ENCODE results near the gene PRKCB.
"Not testable (repeated sequence)": the region's sequence is repeated elsewhere in the genome, so short reads cannot be mapped to it uniquely, and the experiment has no call there.

PRKCB gene

DNA sequence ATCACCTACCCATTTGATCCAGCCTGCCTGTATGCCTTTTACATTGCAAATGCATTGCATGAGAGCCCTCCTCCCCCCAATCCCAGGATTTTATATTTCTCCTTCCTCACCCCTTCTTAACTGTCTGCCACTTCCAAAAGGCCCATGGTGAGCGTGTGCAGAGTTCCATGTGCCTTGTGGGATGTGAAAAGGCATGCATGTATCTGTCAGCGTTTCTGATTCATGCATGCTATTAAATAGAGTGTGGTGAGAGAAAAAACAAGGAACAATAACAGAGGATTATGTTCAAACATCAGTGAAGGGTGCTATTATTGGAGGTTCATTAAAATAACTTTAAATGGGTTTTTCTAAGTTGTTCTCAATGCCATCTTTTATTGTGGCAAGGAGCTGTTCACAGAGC is 359.4 kb downstream of the PRKCB start:
- DNase-seq, result no peak

GRCh38 chr16:24198807-24199533 is 363.2 kb downstream of the PRKCB start:
- no peak for DNase-seq

GRCh38 chr16:24203675-24204074 is 367.9 kb downstream of the PRKCB start:
- no peak for DNase-seq

- no peak for DNase-seq
Observed at GRCh38 chr16:24204150-24204665, 368.4 kb downstream of the PRKCB start.

DNA sequence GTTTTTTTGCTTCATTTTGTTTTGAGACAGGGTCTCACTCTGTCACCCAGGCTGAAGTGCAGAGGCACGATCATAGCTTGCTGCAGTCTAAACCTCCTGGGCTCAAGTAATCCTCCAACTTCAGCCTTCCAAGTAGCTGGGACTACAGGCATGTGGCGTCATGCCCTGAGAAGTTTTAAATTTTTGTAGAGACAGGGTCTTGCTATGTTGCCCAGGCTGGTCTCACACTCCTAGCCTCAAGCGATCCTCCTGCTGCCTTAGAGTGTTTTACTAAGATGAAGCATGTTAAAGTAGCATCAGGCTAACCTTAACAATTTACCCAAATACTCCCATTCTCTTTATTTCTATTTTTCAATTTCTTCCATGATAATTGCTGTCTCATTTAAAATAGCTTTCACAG is 371.1 kb downstream of the PRKCB start:
- no peak for DNase-seq

GRCh38 chr16:24208710-24209109 is 372.9 kb downstream of the PRKCB start:
- no peak for DNase-seq

- no peak for DNase-seq
Observed at GRCh38 chr16:24214992-24215391, 379.2 kb downstream of the PRKCB start.

- DNase-seq, result no peak
Observed at GRCh38 chr16:24216961-24217360, 381.2 kb downstream of the PRKCB start.

DNA sequence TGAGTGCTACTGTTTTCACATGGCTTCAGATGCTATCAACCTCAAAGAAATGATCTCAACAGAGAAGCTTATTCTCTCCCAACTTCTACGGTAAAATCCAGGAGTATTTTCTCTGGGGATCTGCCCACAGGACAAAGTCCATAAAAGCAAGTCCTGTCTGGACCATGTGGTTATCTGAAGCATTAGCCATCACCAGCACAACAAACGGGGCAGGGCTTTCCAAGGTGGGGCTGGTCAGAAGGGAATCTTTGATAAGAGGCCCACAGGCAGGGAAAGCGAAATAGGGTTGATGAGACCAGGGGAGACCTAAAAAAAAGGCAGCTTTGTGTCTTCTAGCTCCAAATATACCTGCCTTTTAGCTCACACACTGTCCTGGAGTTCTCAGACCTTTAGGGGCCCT is 381.7 kb downstream of the PRKCB start:
- no peak for DNase-seq

GRCh38 chr16:24218299-24218698 is 382.5 kb downstream of the PRKCB start:
- DNase-seq, result no peak

DNA sequence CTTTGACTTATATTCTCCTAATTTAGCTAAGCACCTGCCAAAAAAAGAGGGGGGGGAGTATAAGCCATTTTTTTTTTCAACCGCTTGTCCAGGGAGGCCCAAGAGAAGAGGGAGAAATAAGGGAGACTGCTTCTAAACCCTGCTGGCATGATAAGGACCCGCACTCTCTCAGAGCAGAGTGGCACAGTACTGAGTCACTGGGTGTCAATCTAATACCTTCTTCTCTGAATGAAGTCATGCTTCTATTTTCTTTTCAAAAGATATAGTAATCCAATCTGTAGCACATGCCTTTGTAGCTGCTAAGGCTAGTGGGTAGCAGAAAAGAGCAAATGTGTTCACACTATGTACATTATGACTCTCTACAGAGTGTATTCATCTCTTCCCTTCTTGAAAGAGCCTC is 385.4 kb downstream of the PRKCB start:
- no peak for DNase-seq

DNA sequence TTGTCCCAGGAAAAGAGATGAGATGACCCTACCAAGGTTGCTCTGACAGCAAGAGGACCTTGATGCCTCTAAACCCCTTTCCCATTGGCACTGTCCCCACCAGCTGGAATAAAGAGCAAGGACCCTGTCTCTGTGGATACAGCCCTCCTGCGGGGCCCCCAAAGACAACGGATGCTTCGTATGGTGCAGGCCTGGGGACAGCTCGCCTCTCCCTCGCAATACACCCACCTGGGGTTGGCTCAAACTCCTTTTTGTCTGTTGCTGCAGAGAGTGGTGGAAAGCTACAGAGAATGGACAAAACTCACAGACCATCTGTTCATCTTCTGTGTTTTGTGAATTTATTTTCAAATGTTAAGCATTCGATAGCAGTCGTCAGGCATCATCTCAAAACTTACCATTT is 392.7 kb downstream of the PRKCB start:
- no peak for DNase-seq

DNA sequence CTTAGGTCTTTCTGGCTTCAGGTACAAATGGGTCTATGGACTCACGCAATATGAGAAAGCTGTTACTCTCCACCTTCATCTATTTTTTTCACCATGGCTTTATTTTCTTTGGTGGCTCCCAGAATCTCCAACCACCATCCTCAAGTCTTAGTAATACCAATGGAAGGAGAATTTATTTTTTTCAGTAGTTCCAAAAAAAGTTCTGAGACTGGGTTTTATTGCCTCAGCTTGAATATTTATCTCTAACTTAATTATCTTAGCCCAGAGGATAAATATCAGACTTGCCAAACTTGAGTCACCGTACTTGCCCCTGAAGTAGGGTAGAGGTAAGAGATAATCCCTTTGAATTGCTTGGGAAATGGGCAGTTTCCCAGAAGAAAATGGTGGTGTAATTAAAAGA is 397.2 kb downstream of the PRKCB start:
- no peak for DNase-seq

DNA sequence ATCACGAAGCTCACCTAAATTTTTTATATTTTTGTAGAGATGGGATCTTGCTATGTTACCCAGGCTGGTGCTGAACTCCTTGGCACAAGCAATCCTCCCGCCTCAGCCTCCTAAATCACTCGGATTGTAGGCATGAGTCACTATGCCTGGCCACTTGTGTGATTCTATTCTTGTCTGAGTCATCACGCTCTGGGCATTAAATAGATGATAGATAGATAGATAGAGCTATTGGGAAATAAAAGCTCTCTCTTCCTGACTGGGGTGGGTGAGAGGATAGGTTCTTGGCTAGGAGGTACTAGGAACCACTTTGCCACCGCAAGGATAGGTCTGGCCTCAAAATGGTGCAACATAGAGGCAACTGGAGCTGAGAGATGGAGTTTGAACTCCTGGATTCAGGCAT is 399.0 kb downstream of the PRKCB start:
- DNase-seq, result no peak

GRCh38 chr16:24235806-24236205 is 400.0 kb downstream of the PRKCB start:
- DNase-seq, result no peak

DNA sequence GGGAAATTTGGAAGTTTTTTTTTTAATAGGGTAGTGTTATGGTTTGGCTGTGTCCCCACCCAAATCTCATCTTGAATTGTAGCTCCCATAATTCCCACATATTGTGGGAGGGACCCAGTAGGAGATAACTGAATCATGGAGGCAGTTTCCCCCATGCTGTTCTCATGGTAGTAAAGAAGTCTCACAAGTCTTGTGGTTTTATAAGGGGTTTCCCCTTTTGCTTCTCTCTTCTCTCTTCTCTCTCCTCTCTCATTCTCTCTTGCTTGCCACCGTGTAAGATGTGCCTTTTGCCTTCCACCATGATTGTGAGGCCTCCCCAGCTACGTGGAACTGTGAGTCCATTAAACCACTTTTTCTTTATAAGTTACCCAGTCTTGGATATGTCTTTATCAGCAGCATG is 403.1 kb downstream of the PRKCB start:
- not testable (repeated sequence) for DNase-seq

GRCh38 chr16:24246911-24247607 is 411.3 kb downstream of the PRKCB start:
- no peak for DNase-seq

DNA sequence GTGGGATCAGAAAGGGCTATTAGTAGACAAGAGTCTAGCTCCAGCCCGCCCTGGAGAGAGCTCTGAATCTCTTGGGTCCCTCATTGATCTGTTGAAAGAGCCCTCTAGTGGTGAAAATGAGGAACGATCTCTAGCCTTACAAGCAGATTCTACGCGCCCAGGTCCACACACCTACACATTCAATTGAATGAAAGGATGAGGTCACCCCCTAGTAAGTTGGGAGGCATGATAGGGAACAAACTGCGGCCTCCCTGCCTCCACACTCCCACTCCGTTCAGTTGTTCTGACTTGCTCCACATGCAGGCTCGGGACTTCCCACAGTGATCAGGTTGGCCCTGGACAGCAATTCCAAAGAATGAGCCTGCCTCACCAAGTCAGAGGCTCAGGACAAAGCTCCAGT is 417.4 kb downstream of the PRKCB start:
- DNase-seq, result peak; percentile 22 to 26

- DNase-seq, result peak in 1 of 2 donors; percentile 1
Observed at GRCh38 chr16:24255456-24256371, 419.9 kb downstream of the PRKCB start, which contains the start of gene CACNG3. CACNG3 (plus strand) TSS chr16:24256335; CDS start chr16:24256755, 420 bp downstream.

GRCh38 chr16:24257958-24258357 is 422.2 kb downstream of the PRKCB start:
- no peak for DNase-seq

GRCh38 chr16:24258791-24259190 is 423.0 kb downstream of the PRKCB start:
- no peak for DNase-seq

GRCh38 chr16:24262816-24263215 is 427.0 kb downstream of the PRKCB start:
- no peak for DNase-seq
